Upper lobe of right lung (tissue), 1 donor: ENCODE results near the gene MYLK4. TPM values are rescaled to one million over a fixed set of nuclear protein-coding genes. Genes with fewer than 3 reads are reported as not detected.

Source experiments
- ATAC-seq: fragments of 200-7000 bp; cut with Tn5 transposase; one replicate; pipeline ENCODE4 v1.9.1; 2020; ENCODE audit warnings: mild to moderate bottlenecking, moderate library complexity
- DNase-seq: peaks from one replicate; pipeline ENCODE4 v3.0.0-alpha.2; 2020
- H3K27ac ChIP-seq: fragments of 200-600 bp; one replicate; pipeline ENCODE4 v1.8.0; 2022
- H3K27me3 ChIP-seq: fragments of 200-600 bp; one replicate; pipeline ENCODE4 v1.8.0; 2022; ENCODE audit warnings: mild to moderate bottlenecking
- H3K36me3 ChIP-seq: fragments of 200-600 bp; one replicate; pipeline ENCODE4 v1.8.0; 2022
- H3K4me1 ChIP-seq: fragments of 200-600 bp; one replicate; pipeline ENCODE4 v1.8.0; 2022
- H3K4me3 ChIP-seq: fragments of 200-600 bp; one replicate; pipeline ENCODE4 v1.8.0; 2022; ENCODE audit warnings: mild to moderate bottlenecking
- H3K9me3 ChIP-seq: fragments of 200-600 bp; one replicate; pipeline ENCODE4 v1.8.0; 2022
- CTCF ChIP-seq: fragments of 200-600 bp; IDR thresholded peaks from one replicate; pipeline ENCODE4 v1.8.0; 2022; ENCODE audit warnings: antibody characterized with exemption
- intact Hi-C: fragments of 100-400 bp; cut with DNase I; formaldehyde crosslinking; loops from one replicate; pipeline ENCODE4 v1.11.0; 2022
- total RNA-seq: library from RNA; stranded (reverse); fragmentation: NEBNext Ultra II Directional; extraction: Animal tissue kit (Norgen Biotek cat#: 25700); gene quantifications from one replicate; pipeline ENCODE4 v1.2.1, GENCODE V29; 2021
- donor health status: DM: no; HTN: yes; CAD: no; lungs with severe emphysema.

MYLK4 gene
- total RNA-seq, 1 donor from 2014 or later, result 0.84 TPM

- TF ChIP-seq CTCF, result no peak
- no peak overlapping the region for H3K27ac ChIP-seq
- no peak overlapping the region for H3K4me3 ChIP-seq
- no peak for ATAC-seq
- intact Hi-C loops, result no loop called here
- H3K9me3 ChIP-seq, result no peaks in the 10 kb centered on the region
- H3K27me3 ChIP-seq, result no peaks in the 10 kb centered on the region
- H3K36me3 ChIP-seq, result no peaks in the 10 kb centered on the region
- no peak for DNase-seq
- H3K4me1 ChIP-seq, result no peaks in the 10 kb centered on the region
Measured at GRCh38 chr6:2688401-2689064, 62.2 kb downstream of the MYLK4 start.

DNA sequence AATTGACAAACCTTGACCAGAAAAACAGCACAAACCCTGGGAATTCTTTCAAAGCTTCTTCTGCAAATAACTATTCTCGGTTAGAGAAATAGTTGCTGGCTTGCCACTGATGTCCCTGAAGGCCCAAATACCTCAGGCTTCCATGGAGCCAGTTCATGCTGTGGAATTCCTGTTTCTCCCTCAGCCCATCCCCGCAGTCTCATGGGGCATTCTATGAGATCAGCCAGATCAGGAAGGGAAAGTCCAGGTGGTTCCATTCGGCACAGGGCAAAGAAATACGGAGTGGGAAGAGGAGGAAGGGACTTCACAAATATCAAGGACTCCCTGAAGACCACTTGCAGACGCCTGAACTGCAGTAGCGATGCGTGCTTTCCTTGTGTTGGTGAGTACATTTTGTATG lies 63.3 kb downstream of the MYLK4 start:
- Histone ChIP-seq H3K4me3 (no peak overlapping the region), H3K9me3 (no peaks in the 10 kb centered on the region), H3K4me1 (no peaks in the 10 kb centered on the region), H3K27ac (no peak overlapping the region), H3K27me3 (no peaks in the 10 kb centered on the region), H3K36me3 (no peaks in the 10 kb centered on the region)
- intact Hi-C loops, result no loop called here
- ATAC-seq (no peak), DNase-seq (no peak)
- TF ChIP-seq CTCF, result no peak

GRCh38 chr6:2686515-2686914 lies 64.2 kb downstream of the MYLK4 start:
- no peak overlapping the region for H3K4me3 ChIP-seq
- no peaks in the 10 kb centered on the region for H3K36me3 ChIP-seq
- intact Hi-C loops, result no loop called here
- no peaks in the 10 kb centered on the region for H3K4me1 ChIP-seq
- no peak for TF ChIP-seq CTCF
- no peak for DNase-seq
- no peak overlapping the region for H3K27ac ChIP-seq
- H3K9me3 ChIP-seq, result no peaks in the 10 kb centered on the region
- no peak for ATAC-seq
- H3K27me3 ChIP-seq, result no peaks in the 10 kb centered on the region

DNA sequence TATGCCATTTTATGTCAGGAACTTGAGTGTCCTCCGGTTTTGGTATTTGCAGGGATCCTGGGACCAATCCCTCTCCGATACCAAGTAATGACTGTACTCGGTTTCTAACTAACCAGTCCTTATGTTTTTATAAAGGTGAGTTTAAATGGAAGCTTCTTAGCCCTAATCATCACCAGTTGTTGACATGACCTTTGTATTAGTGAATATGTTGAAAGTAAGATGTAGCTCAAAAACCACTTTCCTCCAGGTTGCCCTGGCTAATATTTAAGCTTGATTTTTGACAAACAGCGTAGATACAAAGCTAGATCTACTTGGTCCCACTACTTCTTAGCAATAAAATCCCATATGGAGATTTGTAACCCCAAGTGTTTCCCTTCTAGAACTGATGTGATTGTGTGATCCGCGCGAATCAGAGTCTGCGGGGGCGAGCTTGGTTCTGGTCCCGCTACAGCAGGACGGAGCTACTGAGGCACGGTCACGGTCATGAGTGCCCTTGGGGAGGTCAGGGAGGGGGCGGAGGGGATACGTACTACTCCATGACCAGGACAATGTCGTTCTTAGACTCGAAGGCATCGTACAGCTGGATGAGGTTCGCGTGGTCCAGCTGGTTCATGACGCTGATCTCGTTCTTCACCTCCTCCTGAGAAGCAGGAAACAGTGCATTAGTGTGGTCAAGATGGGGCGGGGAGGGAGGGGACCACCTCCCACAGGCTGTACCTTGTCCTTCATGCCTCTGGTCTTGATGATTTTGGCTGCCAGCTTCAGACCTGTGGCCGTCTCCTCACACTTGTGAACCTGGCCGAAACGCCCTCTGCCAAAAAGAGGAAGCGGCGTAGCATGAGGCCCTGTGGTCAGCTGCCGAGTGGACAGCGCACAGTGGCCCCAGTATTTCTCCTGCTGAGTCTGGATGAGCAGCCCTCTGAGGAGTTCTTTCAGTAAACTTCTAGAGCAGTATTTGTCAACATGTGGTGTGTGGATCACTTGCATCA lies 65.7 kb downstream of the MYLK4 start:
- H3K36me3 ChIP-seq, result no peaks in the 10 kb centered on the region
- H3K27ac ChIP-seq, result no peak overlapping the region
- DNase-seq (no peak), ATAC-seq (no peak)
- H3K27me3 ChIP-seq, result no peaks in the 10 kb centered on the region
- no peaks in the 10 kb centered on the region for H3K4me1 ChIP-seq
- H3K4me3 ChIP-seq, result no peak overlapping the region
- intact Hi-C loops, result no loop called here
- H3K9me3 ChIP-seq, result no peaks in the 10 kb centered on the region
- no peak for TF ChIP-seq CTCF

DNA sequence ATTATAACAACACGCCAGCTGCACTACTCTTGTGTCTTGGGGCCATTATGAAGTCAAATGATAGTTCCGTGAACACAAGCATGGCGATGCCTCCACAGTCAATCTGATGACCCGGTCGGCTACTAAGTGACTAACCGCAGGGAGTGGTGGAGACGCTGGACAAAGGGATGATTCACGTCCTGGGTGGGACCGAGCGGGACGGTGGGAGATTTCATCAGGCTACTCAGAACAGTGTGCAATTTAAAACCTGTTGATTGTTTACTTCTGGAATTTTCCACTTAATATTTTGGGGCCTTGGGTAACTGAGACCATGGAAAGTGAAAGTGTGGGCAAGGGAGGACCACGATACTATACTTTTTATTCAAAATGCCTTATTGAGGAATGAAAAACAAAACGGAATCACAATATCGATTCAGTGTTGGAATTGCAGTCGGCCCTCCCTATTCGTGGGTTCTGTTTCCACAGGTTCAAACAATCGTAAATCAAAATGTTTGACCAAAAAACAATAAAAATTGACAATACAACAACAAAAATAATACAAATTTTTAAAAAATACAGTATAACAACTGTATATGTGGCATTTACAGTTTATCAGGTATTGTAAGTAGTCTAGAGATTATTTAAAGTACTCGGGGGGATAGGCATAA lies 66.5 kb downstream of the MYLK4 start:
- Histone ChIP-seq H3K4me3 (no peak overlapping the region), H3K27ac (no peak overlapping the region), H3K4me1 (no peaks in the 10 kb centered on the region), H3K36me3 (no peaks in the 10 kb centered on the region), H3K9me3 (no peaks in the 10 kb centered on the region), H3K27me3 (no peaks in the 10 kb centered on the region)
- DNase-seq (no peak), ATAC-seq (no peak)
- intact Hi-C loops, result no loop called here
- no peak for TF ChIP-seq CTCF
